ENCODE results near the gene VBP1.

DNA sequence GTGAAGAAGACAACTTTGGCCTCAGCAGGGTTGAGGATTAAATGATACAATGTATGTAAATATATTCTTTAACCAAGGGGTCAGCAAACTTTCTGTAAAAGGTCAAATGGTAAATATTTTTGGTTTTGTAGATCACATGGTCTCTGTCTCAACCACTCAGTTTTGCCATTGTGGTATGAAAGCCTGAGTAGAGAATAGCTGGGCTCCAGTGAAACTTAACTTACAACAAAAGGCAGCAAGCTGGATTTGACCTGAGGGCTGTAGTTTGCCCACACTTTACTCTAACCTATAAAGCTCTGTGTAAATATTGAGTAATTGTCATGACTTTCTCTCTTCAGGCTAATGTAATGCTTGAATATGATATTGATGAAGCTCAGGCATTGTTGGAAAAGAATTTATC lies 19.6 kb downstream of the VBP1 start:
- TF ChIP-seq EZH2 (IDR thresholded peaks at IDR 0.05) (no peak), EGR1 (IDR thresholded peaks at IDR 0.05; ENCODE audit: low read depth) (no peak), CTCF (IDR thresholded peaks at IDR 0.05 in 2 of 3, conservative IDR thresholded peaks at IDR 0.05 in 1 of 3; ENCODE audit: borderline replicate concordance in 1 of 3, insufficient read depth in 1 of 3, low read depth in 2 of 3, low read length in 2 of 3) (no peak), POLR2A (IDR thresholded peaks at IDR 0.05; ENCODE audit: borderline replicate concordance, extremely low read depth, insufficient read depth, insufficient read length) (no peak), YY1 (IDR thresholded peaks at IDR 0.05; ENCODE audit: extremely low read depth, insufficient replicate concordance, low read depth, low read length) (no peak), SP1 (IDR thresholded peaks at IDR 0.05; ENCODE audit: low read depth) (no peak), JUND (IDR thresholded peaks at IDR 0.05) (no peak), MAX (IDR thresholded peaks at IDR 0.05) (no peak), RAD21 (IDR thresholded peaks at IDR 0.05; ENCODE audit: low read depth) (no peak), POLR2AphosphoS5 (IDR thresholded peaks at IDR 0.05; ENCODE audit: low read depth, low read length) (no peak)
